Right cardiac atrium (tissue), 5 donors: ENCODE data around the gene MYO9B. TPM values are rescaled to one million over a fixed set of nuclear protein-coding genes. Genes with fewer than 3 reads are reported as not detected.

Experiments used
- ATAC-seq, 2 donors: fragments of 200-7000 bp; cut with Tn5 transposase; one replicate each; pipeline versions ENCODE4 v1.8.0 to v1.9.1; 2020; ENCODE audit warnings: moderate library complexity in 2 of 2, mild to moderate bottlenecking in 1 of 2
- DNase-seq, 3 donors: peaks; one replicate each; pipeline ENCODE4 v3.0.0-alpha.2; 2020
- H3K27ac ChIP-seq: one replicate; pipeline ENCODE4 v1.5.1; 2013; ENCODE audit warnings: mild to moderate bottlenecking, low read length, control low read depth, moderate library complexity
- H3K27me3 ChIP-seq: one replicate; pipeline ENCODE4 v1.6.1; 2013; ENCODE audit not compliant: control insufficient read depth, insufficient read depth
- H3K4me1 ChIP-seq: one replicate; pipeline ENCODE4 v1.6.1; 2013; ENCODE audit warnings: low read length; ENCODE audit not compliant: control insufficient read depth, insufficient read depth
- H3K4me3 ChIP-seq: one replicate; pipeline ENCODE4 v1.5.1; 2013; ENCODE audit warnings: low read length, control low read depth
- H3K9me3 ChIP-seq: one replicate; pipeline ENCODE4 v1.6.1; 2013; ENCODE audit warnings: low read length; ENCODE audit not compliant: control insufficient read depth
- WGBS: extraction: QIAGEN DNeasy Blood & Tissue Kit; methylation state at CpG from one replicate; pipeline ENCODE4 v1.1.7; 2013; 5-methylcytosine and 5-hydroxymethylcytosine counted together
- intact Hi-C, 4 donors: fragments of 100-400 bp; cut with DNase I; formaldehyde crosslinking; loops; one replicate each; pipeline versions ENCODE4 v1.11.0 to v1.14.0; 2022 to 2023
- polyA plus RNA-seq: library from polyadenylated mRNA; stranded (reverse); fragments of 200-250 nt; gene quantifications from one replicate; pipeline ENCODE4 v1.2.3, GENCODE V29; 2013
- total RNA-seq, 4 donors: library from RNA; stranded (reverse); fragmentation: NEBNext Ultra II Directional; extraction: Animal tissue kit (Norgen Biotek cat#: 25700); gene quantifications; one replicate each; pipeline ENCODE4 v1.2.1, GENCODE V29; 2021
- donor health status: healthy with polysubstance abuse.
- donor health status: DM: no; HTN: yes; CAD: no.
- donor health status: DM: no; HTN: no; CAD: no.
- donor health status: DM: no; HTN: yes; CAD: no; lungs with severe emphysema.
- donor health status: DM: yes; HTN: yes; CAD: no.

MYO9B gene
- total and polyA plus RNA-seq, 5 donors = 30.0 to 42.1 (median 35.8) TPM

- no peaks in the 10 kb centered on the region for H3K4me1 ChIP-seq
- WGBS = 25% methylated on average over 15 of the region's 15 CpGs
- intact Hi-C loops = no loop called here
- H3K27me3 ChIP-seq = no peaks in the 10 kb centered on the region
- peak; percentile 74 to 81 for ATAC-seq
- no peak overlapping the region for H3K4me3 ChIP-seq
- H3K9me3 ChIP-seq = no peaks in the 10 kb centered on the region
- peak; percentile 80 to 91 (median 89) for DNase-seq
- no peak overlapping the region for H3K27ac ChIP-seq
Measured at GRCh38 chr19:17260842-17261325, 185.3 kb downstream of the MYO9B start.

GRCh38 chr19:17262557-17262956 lies 187.0 kb downstream of the MYO9B start:
- H3K27ac ChIP-seq = no peak overlapping the region
- intact Hi-C loops = no loop called here
- H3K9me3 ChIP-seq = no peaks in the 10 kb centered on the region
- no peaks in the 10 kb centered on the region for H3K4me1 ChIP-seq
- ATAC-seq (no peak), DNase-seq (peak in 1 of 3 donors; percentile 45)
- H3K4me3 ChIP-seq = peak overlapping the region; percentile 22
- 49% methylated on average over 16 of the region's 16 CpGs for WGBS
- no peaks in the 10 kb centered on the region for H3K27me3 ChIP-seq

Other genes with a start within 250 kb of the MYO9B start
- 10 to 100 TPM; 27.8 to 35.4 (median 30.0) TPM for gene SIN3B, start 246.4 kb upstream of the MYO9B start, total RNA-seq
- 22.6 TPM for gene SIN3B, start 246.4 kb upstream of the MYO9B start, polyA plus RNA-seq
- gene F2RL3, start 186.8 kb upstream of the MYO9B start, total RNA-seq = 1 to 10 TPM in 3 of 4 donors, under 1 TPM in 1; 0.91 to 3.6 (median 1.1) TPM
- gene F2RL3, start 186.8 kb upstream of the MYO9B start, polyA plus RNA-seq = 3.0 TPM
- 10 to 100 TPM in 1 of 4 donors, 1 to 10 TPM in 3; 2.4 to 11.8 (median 8.0) TPM for gene CPAMD8, start 49.0 kb upstream of the MYO9B start, total RNA-seq
- gene CPAMD8, start 49.0 kb upstream of the MYO9B start, polyA plus RNA-seq = 19.7 TPM
- 1 to 10 TPM; 3.3 to 6.1 (median 5.6) TPM for gene HAUS8, start 325 bp upstream of the MYO9B start, total RNA-seq
- gene HAUS8, start 325 bp upstream of the MYO9B start, polyA plus RNA-seq = 4.7 TPM
- 10 to 100 TPM; 19.6 to 29.1 (median 27.7) TPM for gene USE1, start 139.6 kb downstream of the MYO9B start, total RNA-seq
- 49.7 TPM for gene USE1, start 139.6 kb downstream of the MYO9B start, polyA plus RNA-seq
- 10 to 100 TPM; 16.5 to 27.8 (median 22.6) TPM for gene OCEL1, start 150.4 kb downstream of the MYO9B start, total RNA-seq
- gene OCEL1, start 150.4 kb downstream of the MYO9B start, polyA plus RNA-seq = 37.5 TPM
- 10 to 100 TPM; 38.6 to 57.5 (median 45.7) TPM for gene NR2F6, start 170.1 kb downstream of the MYO9B start, total RNA-seq
- gene NR2F6, start 170.1 kb downstream of the MYO9B start, polyA plus RNA-seq = 28.6 TPM
- gene USHBP1, start 189.0 kb downstream of the MYO9B start, total RNA-seq = 1 to 10 TPM; 2.7 to 5.6 (median 3.5) TPM
- gene USHBP1, start 189.0 kb downstream of the MYO9B start, polyA plus RNA-seq = 10.1 TPM
- gene BABAM1, start 191.7 kb downstream of the MYO9B start, total RNA-seq = 10 to 100 TPM; 70.0 to 80.6 (median 75.4) TPM
- gene BABAM1, start 191.7 kb downstream of the MYO9B start, polyA plus RNA-seq = 80.7 TPM
- gene ANKLE1, start 206.1 kb downstream of the MYO9B start, total RNA-seq = under 1 TPM; 0.11 to 0.53 (median 0.21) TPM
- gene ANKLE1, start 206.1 kb downstream of the MYO9B start, polyA plus RNA-seq = 0.18 TPM
- gene ABHD8, start 227.6 kb downstream of the MYO9B start, total RNA-seq = 10 to 100 TPM; 12.7 to 17.0 (median 14.3) TPM
- 15.8 TPM for gene ABHD8, start 227.6 kb downstream of the MYO9B start, polyA plus RNA-seq
- gene MRPL34, start 230.1 kb downstream of the MYO9B start, total RNA-seq = 100 to 1,000 TPM; 131 to 180 (median 164) TPM
- 321 TPM for gene MRPL34, start 230.1 kb downstream of the MYO9B start, polyA plus RNA-seq
- gene DDA1, start 233.8 kb downstream of the MYO9B start, total RNA-seq = 10 to 100 TPM; 29.7 to 33.6 (median 30.8) TPM
- 92.5 TPM for gene DDA1, start 233.8 kb downstream of the MYO9B start, polyA plus RNA-seq